ENCODE data around the gene HPRT1.

The HPRT1 gene

DNA sequence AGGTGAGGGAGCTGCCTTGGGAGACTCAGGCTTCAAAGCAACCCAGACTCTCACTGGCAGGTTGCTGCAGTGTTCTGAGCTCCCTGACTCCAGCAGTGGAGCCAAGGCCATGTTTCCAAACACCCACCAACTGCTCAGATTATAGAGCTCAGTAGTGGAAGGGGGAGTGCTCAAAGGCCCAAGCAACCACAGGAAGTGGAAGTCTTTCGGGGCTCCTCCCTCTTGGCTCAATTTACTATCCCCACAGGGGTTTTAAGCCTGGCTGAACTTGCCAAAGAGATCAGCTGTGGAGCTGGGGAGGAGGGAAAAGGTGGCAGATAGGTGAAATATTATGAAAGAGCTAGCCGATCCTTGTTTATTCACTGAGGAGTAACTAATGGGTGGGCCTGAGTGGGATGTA lies 82.5 kb downstream of the HPRT1 start:
- no peak for DNase-seq

- DNase-seq: no peak
Measured at GRCh38 chrX:134543288-134543687, 83.3 kb downstream of the HPRT1 start.

- no peak for DNase-seq
Measured at GRCh38 chrX:134544135-134544512, 84.2 kb downstream of the HPRT1 start.

GRCh38 chrX:134544513-134545151 lies 84.7 kb downstream of the HPRT1 start:
- DNase-seq: peak in 2 of 56 donors; percentile 0 to 3

DNA sequence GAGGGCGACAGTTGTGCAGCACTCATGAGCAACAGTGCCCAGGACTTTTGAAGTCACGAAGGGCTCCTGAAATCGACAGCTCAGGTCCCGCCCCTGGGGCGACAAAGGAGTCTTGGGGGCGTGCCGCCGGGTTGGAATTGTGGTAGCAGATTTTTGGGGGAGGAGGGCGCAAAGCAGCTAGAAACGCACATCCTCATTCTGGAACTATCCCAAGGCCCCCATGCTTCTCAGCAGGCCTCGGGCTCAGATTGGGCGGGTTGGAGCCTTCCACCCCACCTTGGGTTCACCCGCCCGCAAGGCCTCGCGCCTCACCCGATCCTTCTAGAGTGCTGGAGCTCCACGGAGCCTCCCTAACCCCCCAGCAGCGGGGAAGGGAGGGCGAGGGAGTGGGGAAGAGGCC lies 85.5 kb downstream of the HPRT1 start:
- no peak for DNase-seq

GRCh38 chrX:134546187-134546586 lies 86.2 kb downstream of the HPRT1 start:
- no peak for DNase-seq

GRCh38 chrX:134547047-134547679 lies 87.2 kb downstream of the HPRT1 start:
- DNase-seq: no peak

GRCh38 chrX:134548257-134549201 lies 88.6 kb downstream of the HPRT1 start:
- DNase-seq: no peak
